HepG2 (cell line): Measurements from ENCODE around the gene ADCY9. TPM values are rescaled to one million over a fixed set of nuclear protein-coding genes. Genes with fewer than 3 reads are reported as not detected.

Experiments
- ATAC-seq: fragments of 200-7000 bp; cut with Tn5 transposase; 3 replicates; pipeline ENCODE4 v1.9.1; 2020; ENCODE audit warnings: mild to moderate bottlenecking, moderate library complexity
- BruUV-seq: library from RNA; stranded (reverse); fragments of 400-500 nt; replicated peaks from 2 replicates; lab custom pipeline; 2021; lab: Mats Ljungman, UMichigan
- CTCF ChIA-PET: fragments of 300-600 bp; formaldehyde crosslinking; extraction: SDS; loops from one replicate; lab custom pipeline; 2021; ENCODE audit warnings: low total read pairs, inconsistent platforms, low intra/inter-chr PET ratio; lab: Yijun Ruan, JAX
- POLR2A ChIA-PET: fragments of 350-600 bp; sonication (Branson Sonifier 250); formaldehyde crosslinking; loops from one replicate; lab custom pipeline; 2020; ENCODE audit warnings: antibody characterized with exemption, inconsistent platforms; lab: Yijun Ruan, JAX
- DNase-seq: peaks from one replicate; pipeline ENCODE4 v3.0.0-alpha.2; 2015; ENCODE audit warnings: low spot score
- FAIRE-seq: peaks from 3 replicates; lab custom pipeline; 2011; peaks lifted over from hg19 to GRCh38; lab: Jason Lieb, UNC
- H2AFZ ChIP-seq: one replicate; pipeline ENCODE4 v1.6.1; 2011; ENCODE audit warnings: low read length, inconsistent platforms
- H3K27ac ChIP-seq: fragments of 300-600 bp; 3 replicates; pipeline ENCODE4 v1.8.0; 2011; ENCODE audit warnings: mixed run types, mild to moderate bottlenecking, mixed read lengths, low read length, inconsistent platforms; ENCODE audit not compliant: insufficient read depth; ENCODE audit errors: extremely low read length
- H3K27me3 ChIP-seq, 2 experiments: fragments of 200-600 bp in 1 of 2; 2 replicates in 1 of 2; 3 replicates in 1 of 2; pipeline versions ENCODE4 v1.6.0 to v1.8.0; 2011; ENCODE audit warnings: low read length in 2 of 2, mild to moderate bottlenecking in 2 of 2, moderate library complexity in 2 of 2, inconsistent platforms in 1 of 2; ENCODE audit not compliant: insufficient read depth in 2 of 2, control insufficient read depth in 1 of 2
- H3K36me3 ChIP-seq, 2 experiments: fragments of 200-600 bp in 1 of 2; replicated peaks in 1 of 2; 2 replicates in 1 of 2; 3 replicates in 1 of 2; pipeline versions ENCODE4 v1.5.1 to v1.8.0; 2011; ENCODE audit warnings: low read length in 2 of 2, inconsistent platforms in 1 of 2; ENCODE audit not compliant: insufficient read depth in 2 of 2, control insufficient read depth in 1 of 2
- H3K4me1 ChIP-seq: 2 replicates; pipeline ENCODE4 v1.5.1; 2012; ENCODE audit warnings: low read length, inconsistent platforms; ENCODE audit not compliant: insufficient read depth
- H3K4me2 ChIP-seq: 2 replicates; pipeline ENCODE4 v1.6.0; 2011; ENCODE audit warnings: low read depth, low read length, inconsistent platforms
- H3K4me3 ChIP-seq, 3 experiments: fragments of 200-600 bp in 1 of 3; sonication (generic), shearing (Covaris generic) in 1 of 3; replicated peaks in 1 of 3; 2 replicates each; pipeline ENCODE4 v1.5.1; 2011 to 2016; ENCODE audit warnings: low read length in 3 of 3, inconsistent platforms in 2 of 3, low read depth in 2 of 3, mild to moderate bottlenecking in 2 of 3, control low read depth in 1 of 3, mixed read lengths in 1 of 3; ENCODE audit not compliant: insufficient read depth in 1 of 3
- H3K79me2 ChIP-seq: one replicate; pipeline ENCODE4 v1.6.1; 2011; ENCODE audit warnings: low read length, inconsistent platforms; ENCODE audit not compliant: insufficient read depth
- H3K9ac ChIP-seq: 2 replicates; pipeline ENCODE4 v1.6.0; 2011; ENCODE audit warnings: mild to moderate bottlenecking, low read depth, low read length, inconsistent platforms; ENCODE audit not compliant: insufficient read depth
- H3K9me3 ChIP-seq: 2 replicates; pipeline ENCODE4 v1.5.1; 2012; ENCODE audit warnings: mild to moderate bottlenecking, low read length
- H4K20me1 ChIP-seq: 2 replicates; pipeline ENCODE4 v1.6.0; 2011; ENCODE audit warnings: inconsistent platforms, mild to moderate bottlenecking, low read length, moderate library complexity; ENCODE audit not compliant: insufficient read depth
- HCFC1 ChIP-seq: fragments of 150-350 bp; IDR thresholded peaks from 2 replicates; pipeline ENCODE4 v1.6.1; 2014; ENCODE audit warnings: low read depth, low read length
- HDAC2 ChIP-seq: sonication (generic); formaldehyde crosslinking; IDR thresholded peaks from 2 replicates; pipeline ENCODE4 v1.4.0; 2020; ENCODE audit warnings: missing genetic modification reagents
- HOXA3 ChIP-seq: sonication (generic); formaldehyde crosslinking; IDR thresholded peaks from 2 replicates; pipeline ENCODE4 v1.5.0; 2020; ENCODE audit warnings: missing genetic modification reagents
- KDM3A ChIP-seq: IDR thresholded peaks from 2 replicates; pipeline ENCODE4 v1.6.1; 2018; ENCODE audit warnings: low read depth, missing compliant biosample characterization
- MAFK ChIP-seq, 2 experiments: IDR thresholded peaks in 1 of 2; conservative IDR thresholded peaks in 1 of 2; 2 replicates each; pipeline ENCODE4 v1.6.1; 2011; ENCODE audit warnings: improper control_type of control experiment in 2 of 2, low read length in 2 of 2
- NR2F6 ChIP-seq, 2 experiments: IDR thresholded peaks; 2 replicates each; pipeline ENCODE4 v1.6.1; 2016; ENCODE audit warnings: antibody characterized with exemption in 1 of 2, mild to moderate bottlenecking in 1 of 2
- NR3C1 ChIP-seq: sonication (generic); formaldehyde crosslinking; IDR thresholded peaks from 2 replicates; pipeline ENCODE4 v1.4.0; 2020; ENCODE audit warnings: missing genetic modification reagents
- POLR2AphosphoS2 ChIP-seq: IDR thresholded peaks from 2 replicates; pipeline ENCODE4 v1.6.1; 2011; ENCODE audit warnings: low read depth, low read length, improper control_type of control experiment
- SIN3A ChIP-seq: IDR thresholded peaks from 2 replicates; pipeline ENCODE4 v1.6.1; 2011; ENCODE audit warnings: low read depth, mild to moderate bottlenecking, control low read depth, low read length, borderline replicate concordance
- TEAD3 ChIP-seq: optimal IDR thresholded peaks from 2 replicates; pipeline ENCODE3; 2016; ENCODE audit warnings: borderline replicate concordance
- ZMYM3 ChIP-seq: sonication (generic); formaldehyde crosslinking; IDR thresholded peaks from 2 replicates; pipeline ENCODE4 v1.5.1; 2020; ENCODE audit warnings: mild to moderate bottlenecking, missing genetic modification reagents
- ZNF121 ChIP-seq: sonication (generic); formaldehyde crosslinking; IDR thresholded peaks from 2 replicates; pipeline ENCODE4 v1.5.0; 2020; ENCODE audit warnings: mild to moderate bottlenecking, missing genetic modification reagents
- ZNF251 ChIP-seq: sonication (generic); formaldehyde crosslinking; IDR thresholded peaks from 2 replicates; pipeline ENCODE4 v1.9.0; 2021; ENCODE audit warnings: mild to moderate bottlenecking, missing genetic modification reagents
- ZNF577 ChIP-seq: sonication (generic); formaldehyde crosslinking; IDR thresholded peaks from 2 replicates; pipeline ENCODE4 v1.4.0; 2020; ENCODE audit warnings: mild to moderate bottlenecking, low read depth, missing genetic modification reagents, borderline replicate concordance
- ZNF652 ChIP-seq: IDR thresholded peaks from 2 replicates; pipeline ENCODE4 v1.6.1; 2016; ENCODE audit warnings: low read depth, borderline replicate concordance
- ZNF749 ChIP-seq: sonication (generic); formaldehyde crosslinking; IDR thresholded peaks from 2 replicates; pipeline ENCODE4 v1.8.0; 2022; ENCODE audit warnings: mild to moderate bottlenecking, missing genetic modification reagents, moderate library complexity, borderline replicate concordance
- WGBS: methylation state at CpG from one replicate; pipeline ENCODE4 v1.1.6; 2017; ENCODE audit warnings: low lambda C conversion rate; 5-methylcytosine and 5-hydroxymethylcytosine counted together
- in situ Hi-C: cut with HindIII; loops from 2 replicates; pipeline ENCODE4 v1.10.0; 2017; ENCODE audit warnings: low pct_unique_long_range_greater_than_20kb; ENCODE audit not compliant: extremely low pct_ligation_motif_present
- intact Hi-C: fragments of 100-400 bp; cut with micrococcal nuclease; formaldehyde crosslinking; loops from one replicate; pipeline ENCODE4 v1.10.0; 2022; ENCODE audit not compliant: unreplicated experiment
- polyA plus RNA-seq, 8 experiments: library from polyadenylated mRNA; depleted of rRNA in 3 of 8; stranded (reverse) in 7 of 8; unstranded in 1 of 8; fragments of >200 nt; fragmentation: Illumina TruSeq in 4 of 8; extraction: Trizol in 4 of 8; gene quantifications; 2 replicates each; pipeline versions ENCODE4 v1.2.1 to v1.2.3, GENCODE V29; 2011 to 2016; ENCODE audit warnings: low read depth in 4 of 8, missing spikeins in 1 of 8, mixed read lengths in 1 of 8; ENCODE audit not compliant: insufficient read depth in 1 of 8
- total RNA-seq, 5 experiments: library from RNA; depleted of rRNA; stranded (reverse); fragments of >200 nt; fragmentation: Illumina TruSeq; extraction: Trizol; gene quantifications; 2 replicates each; pipeline ENCODE4 v1.2.3, GENCODE V29; 2016; ENCODE audit warnings: low read depth in 1 of 5
- TF ChIP-seq, protein P1 (sequence below): sonication (generic); formaldehyde crosslinking; IDR thresholded peaks from 2 replicates; pipeline ENCODE4 v1.4.0; 2020; ENCODE audit warnings: mild to moderate bottlenecking, missing genetic modification reagents
- TF ChIP-seq, protein P2 (sequence below): IDR thresholded peaks from 2 replicates; pipeline ENCODE4 v1.6.1; 2018; ENCODE audit warnings: missing genetic modification reagents
- TF ChIP-seq, protein P3 (sequence below): sonication (generic); formaldehyde crosslinking; IDR thresholded peaks from 2 replicates; pipeline ENCODE4 v1.5.0; 2020; ENCODE audit warnings: mild to moderate bottlenecking, missing genetic modification reagents, borderline replicate concordance

The ADCY9 gene
- total and polyA plus RNA-seq, 2 of the 13 experiments (the other 11 are each of a cell fraction or from before 2014, with no cell fraction given) = 11.2 to 13.9 TPM

- H4K20me1 ChIP-seq = no peaks in the 10 kb centered on the region
- peak overlapping the region; percentile 70 for H3K4me2 ChIP-seq
- H3K4me1 ChIP-seq = peaks cover 35% of the 10 kb centered on the region
- DNase-seq = no peak
- no peak for FAIRE-seq
- H3K9ac ChIP-seq = no peak overlapping the region; the same call in 1 of the 2 replicates
- H3K27ac ChIP-seq = peak overlapping the region; percentile 67
- no peaks in the 10 kb centered on the region for H3K27me3 ChIP-seq
- BruUV-seq = no TSS peak
- peak; percentile 14 for ATAC-seq
- peak overlapping the region; percentile 19 to 33 (median 32); a peak in 3 of 6 replicates for H3K4me3 ChIP-seq
- 17% methylated on average over 13 of the region's 13 CpGs for WGBS
- no peaks in the 10 kb centered on the region for H3K36me3 ChIP-seq
- no peaks in the 10 kb centered on the region for H3K9me3 ChIP-seq
- POLR2A ChIA-PET = interaction anchor here (0.9 to 1.1 kb wide), 4 partner anchors 13 to 45 kb away, joined by 3 read pairs; partner anchors contain the start of gene ADCY9
- no peaks in the 10 kb centered on the region for H3K79me2 ChIP-seq
- in situ Hi-C loops (no loop called here), intact Hi-C loops (no loop called here)
- no peak overlapping the region for H2AFZ ChIP-seq
- CTCF ChIA-PET = no interaction called here
- peak; percentile 91 for TF ChIP-seq ZNF652 (CRISPR knock-in tag)
- no peak for TF ChIP-seq HOXA3 (CRISPR knock-in tag)
- TF ChIP-seq ZNF577 (CRISPR knock-in tag) = no peak
- TF ChIP-seq, protein P1, sequence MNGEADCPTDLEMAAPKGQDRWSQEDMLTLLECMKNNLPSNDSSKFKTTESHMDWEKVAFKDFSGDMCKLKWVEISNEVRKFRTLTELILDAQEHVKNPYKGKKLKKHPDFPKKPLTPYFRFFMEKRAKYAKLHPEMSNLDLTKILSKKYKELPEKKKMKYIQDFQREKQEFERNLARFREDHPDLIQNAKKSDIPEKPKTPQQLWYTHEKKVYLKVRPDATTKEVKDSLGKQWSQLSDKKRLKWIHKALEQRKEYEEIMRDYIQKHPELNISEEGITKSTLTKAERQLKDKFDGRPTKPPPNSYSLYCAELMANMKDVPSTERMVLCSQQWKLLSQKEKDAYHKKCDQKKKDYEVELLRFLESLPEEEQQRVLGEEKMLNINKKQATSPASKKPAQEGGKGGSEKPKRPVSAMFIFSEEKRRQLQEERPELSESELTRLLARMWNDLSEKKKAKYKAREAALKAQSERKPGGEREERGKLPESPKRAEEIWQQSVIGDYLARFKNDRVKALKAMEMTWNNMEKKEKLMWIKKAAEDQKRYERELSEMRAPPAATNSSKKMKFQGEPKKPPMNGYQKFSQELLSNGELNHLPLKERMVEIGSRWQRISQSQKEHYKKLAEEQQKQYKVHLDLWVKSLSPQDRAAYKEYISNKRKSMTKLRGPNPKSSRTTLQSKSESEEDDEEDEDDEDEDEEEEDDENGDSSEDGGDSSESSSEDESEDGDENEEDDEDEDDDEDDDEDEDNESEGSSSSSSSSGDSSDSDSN (CRISPR knock-in tag) = no peak
- no peak for TF ChIP-seq ZNF749 (CRISPR knock-in tag)
- no peak for TF ChIP-seq NR3C1 (CRISPR knock-in tag)
- no peak for TF ChIP-seq HCFC1
- no peak for TF ChIP-seq MAFK (conservative IDR thresholded peaks at IDR 0.05 in 1 of 2, IDR thresholded peaks at IDR 0.05 in 1 of 2; ENCODE audit: low read length in 2 of 2)
- TF ChIP-seq HDAC2 = no peak
- peak; percentile 13 for TF ChIP-seq TEAD3 (CRISPR knock-in tag)
- no peak for TF ChIP-seq POLR2AphosphoS2
- TF ChIP-seq ZMYM3 (CRISPR knock-in tag) = peak; percentile 13; the same call in 1 of the 2 replicates
- TF ChIP-seq ZNF251 (CRISPR knock-in tag) = no peak
- TF ChIP-seq, protein P2, sequence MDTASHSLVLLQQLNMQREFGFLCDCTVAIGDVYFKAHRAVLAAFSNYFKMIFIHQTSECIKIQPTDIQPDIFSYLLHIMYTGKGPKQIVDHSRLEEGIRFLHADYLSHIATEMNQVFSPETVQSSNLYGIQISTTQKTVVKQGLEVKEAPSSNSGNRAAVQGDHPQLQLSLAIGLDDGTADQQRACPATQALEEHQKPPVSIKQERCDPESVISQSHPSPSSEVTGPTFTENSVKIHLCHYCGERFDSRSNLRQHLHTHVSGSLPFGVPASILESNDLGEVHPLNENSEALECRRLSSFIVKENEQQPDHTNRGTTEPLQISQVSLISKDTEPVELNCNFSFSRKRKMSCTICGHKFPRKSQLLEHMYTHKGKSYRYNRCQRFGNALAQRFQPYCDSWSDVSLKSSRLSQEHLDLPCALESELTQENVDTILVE (CRISPR knock-in tag) = no peak
- TF ChIP-seq KDM3A (CRISPR knock-in tag) = no peak
- TF ChIP-seq, protein P3, sequence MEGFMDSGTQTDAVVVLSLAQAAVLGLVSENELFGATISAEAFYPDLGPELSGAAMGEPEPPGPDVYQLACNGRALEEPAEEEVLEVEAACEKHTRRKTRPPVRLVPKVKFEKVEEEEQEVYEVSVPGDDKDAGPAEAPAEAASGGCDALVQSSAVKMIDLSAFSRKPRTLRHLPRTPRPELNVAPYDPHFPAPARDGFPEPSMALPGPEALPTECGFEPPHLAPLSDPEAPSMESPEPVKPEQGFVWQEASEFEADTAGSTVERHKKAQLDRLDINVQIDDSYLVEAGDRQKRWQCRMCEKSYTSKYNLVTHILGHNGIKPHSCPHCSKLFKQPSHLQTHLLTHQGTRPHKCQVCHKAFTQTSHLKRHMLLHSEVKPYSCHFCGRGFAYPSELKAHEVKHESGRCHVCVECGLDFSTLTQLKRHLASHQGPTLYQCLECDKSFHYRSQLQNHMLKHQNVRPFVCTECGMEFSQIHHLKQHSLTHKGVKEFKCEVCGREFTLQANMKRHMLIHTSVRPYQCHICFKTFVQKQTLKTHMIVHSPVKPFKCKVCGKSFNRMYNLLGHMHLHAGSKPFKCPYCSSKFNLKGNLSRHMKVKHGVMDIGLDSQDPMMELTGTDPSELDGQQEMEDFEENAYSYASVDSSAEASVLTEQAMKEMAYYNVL (CRISPR knock-in tag) = peak; percentile 49; the same call in 1 of the 2 replicates
- TF ChIP-seq SIN3A = 0 out of 2 replicates have a peak, but pooled peaks have one; percentile 7
- no peak for TF ChIP-seq NR2F6 (IDR thresholded peaks at IDR 0.05)
- no peak for TF ChIP-seq NR2F6 (CRISPR knock-in tag; IDR thresholded peaks at IDR 0.05)
- peak; percentile 93 for TF ChIP-seq ZNF121 (CRISPR knock-in tag)
Measured at GRCh38 chr16:4158143-4159093, 42.2 kb upstream of the ADCY9 start.
